HAP-1 (cell line): Measurements from ENCODE around the gene GKN1.

Experiments used
- DNase-seq, 2 experiments: peaks; one replicate each; pipeline ENCODE4 v3.0.0-alpha.2; 2016 to 2020; ENCODE audit warnings: low spot score in 2 of 2
- H3K27me3 ChIP-seq: fragments of 250-450 bp; sonication (Bioruptor Pico); 2 replicates; pipeline ENCODE4 v1.5.1; 2020; ENCODE audit warnings: low read depth, mild to moderate bottlenecking, moderate library complexity
- H3K36me3 ChIP-seq: fragments of 250-450 bp; sonication (Bioruptor Pico); replicated peaks from 2 replicates; pipeline ENCODE4 v1.5.1; 2020; ENCODE audit warnings: mild to moderate bottlenecking
- H3K4me1 ChIP-seq: fragments of 250-450 bp; sonication (Bioruptor Pico); 2 replicates; pipeline ENCODE4 v1.5.1; 2020; ENCODE audit warnings: mild to moderate bottlenecking
- H3K4me3 ChIP-seq: fragments of 250-450 bp; sonication (Bioruptor Pico); 2 replicates; pipeline ENCODE4 v1.5.1; 2020; ENCODE audit warnings: mild to moderate bottlenecking, moderate library complexity
- H3K9me3 ChIP-seq: fragments of 250-450 bp; sonication (Bioruptor Pico); 2 replicates; pipeline ENCODE4 v1.5.1; 2020; ENCODE audit warnings: mild to moderate bottlenecking, moderate library complexity
- in situ Hi-C: fragments of 300-500 bp; cut with MboI; formaldehyde crosslinking; loops from 3 replicates; pipeline ENCODE4 v1.14.3; 2020; ENCODE audit warnings: low sequenced_read_pairs, inconsistent platforms, mixed read lengths

The GKN1 gene

DNA sequence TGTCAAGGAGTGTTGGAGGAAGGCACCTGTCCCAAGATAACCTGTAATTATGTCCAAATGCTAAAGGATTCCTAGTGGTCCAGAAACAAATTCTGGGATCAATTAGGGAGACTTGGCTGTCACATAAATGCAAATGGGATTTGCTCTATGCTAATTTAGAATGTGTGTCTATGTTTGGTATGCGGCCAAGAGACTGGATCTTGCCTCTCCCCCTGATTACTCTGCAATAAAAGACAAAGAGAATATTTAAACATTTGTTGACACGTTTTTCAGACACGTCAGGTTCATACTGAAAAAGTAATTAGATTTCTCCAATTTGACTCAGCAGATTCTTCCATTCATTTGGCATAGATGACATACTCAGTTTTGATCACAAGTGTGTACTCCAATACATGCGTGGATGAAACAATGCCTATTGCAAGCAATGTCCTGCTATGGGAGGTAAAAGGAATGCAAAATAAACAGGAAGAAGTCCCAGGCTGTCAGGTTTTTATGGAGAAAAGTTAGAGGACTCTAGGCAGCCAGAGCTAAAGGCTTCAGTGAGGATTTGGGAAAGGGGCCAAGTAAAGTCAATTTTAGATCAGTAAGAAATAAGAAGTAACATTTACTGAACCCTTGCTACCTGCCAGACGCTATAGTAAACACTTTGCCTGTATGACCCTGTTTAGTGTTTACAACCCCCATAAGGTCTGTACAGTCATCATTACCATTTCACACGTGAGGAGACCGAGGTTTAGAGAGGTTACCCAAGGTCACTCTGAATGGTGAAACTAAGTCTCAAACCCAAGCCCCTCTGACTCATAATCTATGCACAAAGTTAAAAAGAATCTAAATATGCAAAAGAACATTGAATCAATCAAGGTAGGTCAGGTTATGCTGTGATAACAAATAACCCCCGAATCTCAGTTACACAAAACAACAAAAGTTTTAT, 46.3 kb downstream of the GKN1 start:
- Histone ChIP-seq H3K9me3 (no peaks in the 10 kb centered on the region), H3K36me3 (no peaks in the 10 kb centered on the region), H3K4me1 (peaks cover 31% of the 10 kb centered on the region), H3K4me3 (no peak overlapping the region), H3K27me3 (no peaks in the 10 kb centered on the region)
- in situ Hi-C loops = no loop called here
- DNase-seq = peak in 1 of 2 experiments; percentile 34

DNA sequence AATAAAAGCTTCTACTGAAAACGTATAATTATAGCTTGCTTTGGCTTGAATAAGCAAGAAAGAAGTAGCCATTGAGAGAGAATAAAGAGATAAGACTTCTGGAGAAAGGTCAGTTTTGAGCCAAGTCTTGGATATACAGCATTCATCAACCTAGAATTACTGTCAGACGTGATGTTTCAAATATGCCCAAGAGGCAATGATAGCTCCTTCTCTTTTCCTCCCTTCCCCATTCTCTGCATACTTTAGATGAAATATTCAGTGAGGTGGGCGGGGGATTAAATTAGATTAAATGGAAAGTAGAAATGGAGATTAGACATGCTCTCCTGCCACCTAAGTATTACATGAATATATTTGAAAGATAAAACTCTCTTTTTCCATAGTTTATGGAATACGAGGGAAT, 47.3 kb downstream of the GKN1 start:
- Histone ChIP-seq H3K4me1 (peaks cover 28% of the 10 kb centered on the region), H3K36me3 (no peaks in the 10 kb centered on the region), H3K4me3 (no peak overlapping the region), H3K9me3 (no peaks in the 10 kb centered on the region), H3K27me3 (no peaks in the 10 kb centered on the region)
- no peak for DNase-seq
- in situ Hi-C loops = no loop called here

DNA sequence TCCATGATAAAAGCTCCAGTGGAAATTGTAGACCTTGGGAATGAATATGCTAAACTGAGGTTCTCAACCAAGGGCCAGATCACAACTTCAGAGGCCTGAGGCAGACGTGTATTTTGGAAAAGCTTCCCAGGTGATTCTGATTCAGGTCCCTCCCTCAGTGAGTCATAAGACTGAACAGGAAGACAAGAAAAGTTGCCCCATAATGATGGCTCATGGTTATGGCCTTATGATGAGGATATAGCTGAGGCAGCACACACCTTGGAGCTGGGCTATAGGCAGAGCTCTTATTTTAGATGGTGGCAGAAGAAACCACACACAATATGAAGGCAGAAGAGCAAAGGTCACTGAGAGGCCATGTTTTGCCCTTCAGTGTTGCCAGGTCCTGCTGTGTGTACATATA, 48.1 kb downstream of the GKN1 start:
- no peak overlapping the region for H3K4me3 ChIP-seq
- no peak for DNase-seq
- H3K4me1 ChIP-seq = peaks cover 28% of the 10 kb centered on the region
- no peaks in the 10 kb centered on the region for H3K9me3 ChIP-seq
- H3K36me3 ChIP-seq = no peaks in the 10 kb centered on the region
- no peaks in the 10 kb centered on the region for H3K27me3 ChIP-seq
- in situ Hi-C loops = no loop called here

DNA sequence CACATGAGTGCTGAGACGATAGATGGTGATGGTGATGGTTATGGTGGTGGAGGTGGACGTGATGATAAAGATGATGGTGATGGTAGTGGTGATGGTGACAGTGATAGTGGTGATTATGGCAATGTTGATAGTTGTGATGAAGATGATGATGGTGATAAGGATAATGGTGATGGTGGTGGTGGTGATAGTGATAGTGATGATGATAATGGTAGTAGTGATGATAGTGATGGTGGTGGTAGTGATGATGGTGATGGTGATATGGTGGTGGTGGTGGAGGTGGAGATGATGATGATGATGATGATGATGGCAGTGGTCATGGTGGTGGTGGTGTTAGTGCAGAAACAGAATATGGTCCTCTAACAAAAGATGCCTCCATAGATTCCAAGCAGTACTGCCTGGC, 48.8 kb downstream of the GKN1 start:
- no peak for DNase-seq
- Histone ChIP-seq H3K9me3 (no peaks in the 10 kb centered on the region), H3K27me3 (no peaks in the 10 kb centered on the region), H3K36me3 (no peaks in the 10 kb centered on the region), H3K4me1 (peaks cover 28% of the 10 kb centered on the region), H3K4me3 (no peak overlapping the region)
- in situ Hi-C loops = no loop called here

DNA sequence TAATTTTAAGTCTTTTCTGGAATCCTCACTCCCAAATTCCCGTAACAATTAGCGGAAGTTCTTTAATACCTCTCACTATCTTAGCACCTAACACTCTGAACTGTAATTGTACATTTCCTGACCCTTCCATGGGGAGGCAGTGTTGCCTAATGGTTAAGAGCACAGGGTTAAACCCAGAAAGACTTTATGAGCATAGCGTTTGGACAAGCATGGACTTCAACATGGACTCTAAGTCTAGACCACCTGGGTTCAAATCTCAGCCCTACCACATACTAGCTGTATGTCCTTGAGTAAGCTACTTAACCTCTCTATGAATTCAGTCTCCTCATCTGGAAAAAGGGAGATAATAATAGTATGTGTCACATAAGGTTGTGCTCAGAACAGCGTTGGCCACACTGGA, 51.6 kb downstream of the GKN1 start:
- H3K4me3 ChIP-seq = no peak overlapping the region
- H3K4me1 ChIP-seq = peaks cover 22% of the 10 kb centered on the region
- DNase-seq = peak in 1 of 2 experiments; percentile 56
- H3K9me3 ChIP-seq = no peaks in the 10 kb centered on the region
- in situ Hi-C loops = no loop called here
- no peaks in the 10 kb centered on the region for H3K36me3 ChIP-seq
- no peaks in the 10 kb centered on the region for H3K27me3 ChIP-seq

DNA sequence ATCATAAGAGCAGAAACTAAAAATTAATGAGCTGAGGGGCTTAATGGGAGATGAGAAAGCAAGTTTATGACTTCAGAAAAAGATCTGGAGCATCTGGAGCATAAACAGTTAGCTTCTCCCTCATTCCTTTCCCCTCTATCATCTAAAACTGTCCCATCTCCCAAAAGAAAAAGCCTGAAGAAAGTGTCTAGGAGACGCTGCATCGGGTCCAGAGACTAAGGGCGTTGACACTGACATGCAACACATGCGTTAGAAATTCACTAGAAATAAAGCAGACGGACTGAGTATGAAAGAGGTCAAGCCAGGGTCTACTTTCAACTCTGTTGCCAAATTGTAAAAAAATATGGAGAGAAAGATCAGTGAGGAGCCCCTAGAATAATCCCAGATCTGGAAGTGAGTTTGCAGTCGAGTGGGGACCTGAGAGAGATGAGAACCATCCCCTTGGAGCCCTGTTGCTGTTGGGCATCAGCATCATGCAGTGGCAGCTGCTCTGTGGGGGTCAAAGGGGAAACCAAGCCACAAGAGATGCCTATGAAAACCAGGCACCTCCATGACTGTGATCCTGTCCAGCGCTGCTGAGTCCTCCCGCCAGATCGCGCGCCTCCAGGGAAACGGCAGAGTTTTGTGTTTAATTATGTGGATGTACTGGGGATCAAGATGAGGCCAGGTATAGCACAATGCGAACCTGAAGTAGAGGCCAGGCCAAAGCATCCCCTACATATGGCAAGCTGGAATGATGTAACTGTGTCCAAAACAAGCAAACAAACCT, 52.4 kb downstream of the GKN1 start:
- H3K4me3 ChIP-seq = no peak overlapping the region
- peaks cover 24% of the 10 kb centered on the region for H3K4me1 ChIP-seq
- DNase-seq = no peak
- H3K27me3 ChIP-seq = no peaks in the 10 kb centered on the region
- no peaks in the 10 kb centered on the region for H3K36me3 ChIP-seq
- in situ Hi-C loops = no loop called here
- H3K9me3 ChIP-seq = no peaks in the 10 kb centered on the region
